ENCODE data around the gene HOXB5.

Gene HOXB5

DNA sequence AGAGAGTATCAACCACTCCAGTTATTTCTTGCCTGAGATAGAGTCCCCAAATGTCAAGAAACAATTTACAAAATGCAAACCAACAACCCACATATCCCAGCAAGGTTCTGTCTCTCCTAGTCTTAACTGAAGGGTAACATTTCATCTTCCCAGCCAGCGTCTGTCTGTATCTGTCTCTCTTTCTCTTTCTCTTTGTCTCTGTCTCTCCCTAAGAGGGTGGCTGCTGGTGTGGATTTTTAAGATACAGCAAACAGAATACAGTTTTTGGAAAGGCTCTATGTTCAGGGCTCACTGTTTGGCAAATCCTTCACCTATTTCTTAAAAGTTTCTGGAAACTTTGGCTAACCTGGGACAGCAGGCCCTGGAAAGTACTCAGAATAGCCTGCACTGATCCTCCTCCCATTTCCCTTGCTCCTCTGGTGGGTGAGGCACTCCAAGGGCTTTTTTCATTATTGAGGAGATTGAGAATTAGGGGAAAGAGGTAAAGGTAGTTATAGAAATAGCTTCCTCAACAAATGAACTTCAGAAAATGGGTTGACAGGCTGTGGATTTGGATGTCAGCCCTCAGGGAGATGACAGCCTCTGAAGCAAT is 21.7 kb downstream of the HOXB5 start:
- no peak for DNase-seq (ENCODE audit: low read depth)

DNA sequence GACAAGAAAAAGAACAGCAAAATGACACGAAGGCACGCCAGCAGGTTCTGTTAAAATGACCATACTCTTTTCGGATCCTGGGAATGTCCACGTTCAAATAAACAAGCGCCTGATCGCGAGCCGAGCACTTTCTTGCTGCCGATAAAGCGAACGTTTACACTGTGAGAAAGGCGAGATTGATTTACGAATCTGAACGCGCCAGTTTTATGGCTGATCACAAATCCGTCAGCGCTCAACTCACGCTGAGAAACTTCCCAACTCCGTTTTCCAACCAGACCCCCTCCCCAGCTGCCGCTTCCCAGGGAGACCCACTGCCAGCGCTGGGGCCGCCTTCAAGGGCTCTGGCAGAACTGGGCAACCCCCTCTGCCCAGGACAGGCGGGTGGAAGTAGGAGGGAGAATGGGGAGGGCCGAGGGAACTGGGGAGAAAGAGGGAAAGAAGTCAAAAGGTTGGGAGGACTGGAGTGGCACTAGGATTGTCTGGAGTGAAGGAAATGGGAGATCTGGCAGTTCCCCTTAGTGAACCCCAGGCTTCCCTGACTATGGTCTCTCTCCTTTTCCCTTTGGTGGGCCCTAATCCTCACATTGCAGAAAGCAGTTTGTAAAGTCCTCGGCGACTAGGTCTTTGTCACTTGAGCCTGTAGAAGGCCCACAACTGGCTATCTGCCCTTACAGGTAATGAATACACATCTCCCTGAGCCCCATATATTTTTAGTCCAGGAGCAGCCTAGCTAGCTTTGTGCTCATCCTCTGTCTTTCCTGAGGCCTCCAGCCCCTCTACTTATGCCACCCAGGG is 22.4 kb downstream of the HOXB5 start:
- DNase-seq (ENCODE audit: low read depth), result no peak

DNA sequence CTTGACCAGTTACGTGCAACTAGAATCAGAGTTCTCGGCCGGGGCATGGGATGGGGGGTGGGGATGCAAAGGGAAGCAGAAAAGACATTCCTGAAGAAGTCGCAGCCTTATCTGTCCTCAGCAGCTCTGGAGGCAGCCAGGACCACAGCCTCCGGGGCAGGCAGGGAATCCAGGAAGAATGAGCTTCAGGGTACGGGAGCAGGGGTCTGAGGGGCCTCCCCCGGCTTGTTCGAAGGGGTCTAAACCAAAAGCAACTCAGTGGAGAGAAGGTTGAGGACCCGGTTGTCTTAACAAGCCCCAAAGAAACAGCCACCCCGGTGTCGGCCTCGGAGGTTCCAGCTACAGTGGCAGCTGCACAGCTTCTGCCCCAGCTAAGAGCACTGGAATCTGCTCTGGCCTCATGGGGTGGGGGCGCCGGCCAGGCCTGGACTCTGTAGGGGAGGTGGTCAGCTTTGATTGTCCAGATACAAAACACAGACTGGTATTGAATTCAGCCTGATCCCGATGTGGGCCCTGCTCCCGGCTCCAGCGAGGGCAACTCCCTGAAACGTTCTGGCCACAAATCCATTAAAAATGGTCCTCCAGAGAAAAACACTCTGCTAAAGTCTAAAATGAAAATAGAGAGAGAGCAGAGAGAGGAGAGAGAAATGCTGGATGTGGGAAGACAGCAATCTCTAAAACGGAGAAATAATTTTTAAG is 23.1 kb downstream of the HOXB5 start:
- DNase-seq (ENCODE audit: low read depth), result no peak

DNA sequence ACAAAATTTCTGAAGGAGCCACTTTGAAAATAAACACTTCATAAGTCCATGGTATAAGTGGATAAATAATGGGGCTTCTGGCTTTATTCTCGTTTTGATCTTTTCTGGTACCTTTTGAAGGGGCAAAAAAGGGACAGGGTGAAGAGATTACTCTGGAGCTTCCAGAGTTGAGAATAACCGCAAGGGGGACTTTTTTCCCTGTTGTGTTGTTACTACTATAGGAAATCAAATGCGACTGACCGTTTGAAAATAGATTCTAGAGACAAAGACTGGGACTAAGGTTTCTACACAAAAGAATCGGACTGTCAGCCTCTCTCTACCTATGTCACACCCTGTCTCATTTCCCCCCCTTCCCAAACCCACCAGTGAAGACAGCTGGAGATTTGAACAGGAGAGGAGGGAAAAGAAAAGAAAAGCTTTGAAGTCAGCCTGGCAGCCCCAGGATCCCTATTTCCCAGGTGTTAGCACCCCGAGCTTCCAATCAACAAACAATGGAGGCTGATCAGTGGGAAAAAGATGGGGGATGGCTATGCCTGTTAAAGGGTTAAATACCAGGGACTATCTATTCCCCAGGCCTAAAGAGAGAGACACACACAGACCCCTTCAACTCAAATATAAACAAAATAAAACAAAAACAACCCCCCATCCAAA is 23.8 kb downstream of the HOXB5 start:
- no peak for DNase-seq (ENCODE audit: low read depth)

DNA sequence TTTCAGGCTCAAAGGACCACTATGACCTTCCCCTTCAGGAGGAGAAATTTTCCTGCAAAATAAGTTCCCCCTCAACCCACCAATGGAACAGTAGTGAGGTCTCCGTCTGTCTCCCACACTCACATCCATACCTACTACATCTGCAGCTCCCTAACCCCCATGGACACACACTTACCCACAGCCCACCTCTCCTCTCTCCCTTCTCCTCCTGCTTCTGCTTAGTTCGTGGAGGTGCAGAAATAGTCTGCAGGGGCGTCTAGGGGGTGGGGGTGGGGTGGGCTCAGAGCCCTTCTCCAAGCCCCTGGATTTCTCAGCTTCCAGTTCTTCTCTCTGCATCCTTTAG is 24.4 kb downstream of the HOXB5 start:
- no peak for DNase-seq (ENCODE audit: low read depth)

DNA sequence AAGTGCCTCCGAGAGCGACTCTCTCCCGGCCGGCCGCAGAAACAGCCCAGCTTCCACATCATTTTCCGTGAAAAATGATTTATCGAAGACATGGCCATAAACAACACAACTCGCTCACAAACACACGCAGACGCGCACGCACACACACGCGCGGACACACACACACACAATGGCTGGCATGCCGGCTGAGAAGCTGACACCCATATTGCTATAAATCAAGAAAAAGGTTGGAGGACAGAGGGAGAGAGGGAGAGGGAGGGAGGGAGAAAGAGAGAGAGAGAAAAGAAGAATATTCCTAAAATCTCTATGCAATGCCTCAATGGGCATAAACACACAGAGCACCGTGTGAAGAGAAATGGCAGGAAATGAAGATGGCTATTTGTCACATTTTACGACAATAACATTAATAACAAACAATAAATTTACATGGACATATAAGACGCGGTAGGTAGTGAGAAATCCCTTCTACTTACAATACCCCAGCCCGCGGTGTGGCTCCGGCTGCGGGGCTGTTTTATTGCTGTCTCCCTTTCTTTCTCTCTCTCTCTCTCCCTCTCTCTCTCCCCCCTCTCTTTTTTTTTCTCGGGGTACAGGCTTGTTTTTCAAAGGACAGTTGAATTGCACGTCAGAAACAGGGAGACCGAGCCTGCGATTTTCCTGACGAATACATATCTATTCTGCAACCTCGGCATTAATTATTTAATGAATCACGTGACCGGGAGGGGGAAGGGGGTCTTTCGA is 24.9 kb downstream of the HOXB5 start:
- no peak for DNase-seq (ENCODE audit: low read depth)

DNA sequence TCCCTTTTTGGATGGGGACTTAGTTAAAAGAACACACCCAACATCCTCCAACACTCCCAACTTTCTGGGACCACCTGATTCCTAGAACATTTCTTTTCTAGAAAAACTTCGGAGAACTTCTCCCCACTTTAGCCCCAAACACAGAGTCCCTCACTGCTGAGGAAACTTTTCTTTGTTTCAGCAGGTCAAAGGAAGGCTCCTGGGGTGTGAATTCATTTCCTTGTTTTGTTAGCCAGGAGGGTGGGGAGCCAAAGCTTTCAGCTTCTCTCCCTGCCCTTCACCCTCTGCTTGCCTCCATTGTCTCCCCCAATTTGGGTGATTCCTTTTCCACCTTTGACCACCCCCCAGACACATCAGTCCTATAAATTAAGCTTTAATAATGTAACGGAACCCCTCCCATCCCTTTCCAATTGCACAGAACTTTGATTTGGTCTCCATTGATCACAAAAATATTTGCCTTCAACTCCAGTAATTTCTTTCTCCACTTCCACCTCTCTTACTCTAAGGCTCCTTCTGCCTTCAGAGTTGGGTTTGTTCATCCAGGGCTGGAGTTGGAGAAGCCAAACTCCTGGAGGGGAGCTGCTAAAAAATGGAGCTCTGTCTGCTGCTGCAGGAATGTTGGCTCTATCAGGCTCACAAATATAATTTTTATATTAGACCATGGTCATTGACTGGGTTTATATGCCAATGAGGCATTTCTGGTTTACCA is 25.8 kb downstream of the HOXB5 start:
- DNase-seq (ENCODE audit: low read depth), result no peak

DNA sequence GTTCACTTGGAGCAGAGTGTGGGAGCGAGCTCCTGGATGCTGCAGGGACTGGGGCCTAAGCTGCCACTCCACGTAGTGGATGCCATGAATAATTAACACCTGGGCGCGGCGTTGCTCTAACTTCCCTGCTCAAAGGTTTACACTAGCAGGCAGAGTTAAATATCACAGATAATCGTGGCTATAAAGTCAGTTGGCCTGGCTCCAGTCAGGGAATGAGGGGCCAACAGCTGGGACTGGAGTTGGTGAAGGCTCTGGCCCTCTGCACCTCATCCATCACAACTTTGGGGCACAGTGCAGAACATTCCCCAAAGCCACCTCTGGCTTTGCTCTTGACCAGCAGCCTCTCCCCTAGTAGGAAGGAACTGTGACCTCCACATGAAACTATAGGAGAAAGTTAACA is 26.4 kb downstream of the HOXB5 start:
- no peak for DNase-seq (ENCODE audit: low read depth)

DNA sequence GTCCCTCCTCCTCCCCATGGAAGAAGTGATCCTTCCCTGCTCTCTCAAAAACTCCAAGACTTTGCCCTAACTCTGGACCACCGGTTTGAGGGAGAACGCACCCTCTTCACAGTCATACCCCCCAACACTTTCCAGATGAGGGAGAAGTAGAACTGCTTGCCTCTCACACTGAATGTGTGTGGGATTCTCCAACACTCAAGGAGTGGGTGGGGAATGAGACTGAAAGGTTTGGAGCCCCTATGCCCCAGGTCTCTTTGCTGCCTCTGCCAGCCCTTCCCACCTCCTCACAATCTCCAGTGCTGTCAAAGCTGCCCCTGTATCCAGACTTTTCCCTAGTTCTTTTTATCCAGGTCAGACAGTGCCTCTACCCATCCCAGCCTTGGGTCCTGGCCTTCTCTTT is 26.9 kb downstream of the HOXB5 start:
- DNase-seq (ENCODE audit: low read depth), result no peak

DNA sequence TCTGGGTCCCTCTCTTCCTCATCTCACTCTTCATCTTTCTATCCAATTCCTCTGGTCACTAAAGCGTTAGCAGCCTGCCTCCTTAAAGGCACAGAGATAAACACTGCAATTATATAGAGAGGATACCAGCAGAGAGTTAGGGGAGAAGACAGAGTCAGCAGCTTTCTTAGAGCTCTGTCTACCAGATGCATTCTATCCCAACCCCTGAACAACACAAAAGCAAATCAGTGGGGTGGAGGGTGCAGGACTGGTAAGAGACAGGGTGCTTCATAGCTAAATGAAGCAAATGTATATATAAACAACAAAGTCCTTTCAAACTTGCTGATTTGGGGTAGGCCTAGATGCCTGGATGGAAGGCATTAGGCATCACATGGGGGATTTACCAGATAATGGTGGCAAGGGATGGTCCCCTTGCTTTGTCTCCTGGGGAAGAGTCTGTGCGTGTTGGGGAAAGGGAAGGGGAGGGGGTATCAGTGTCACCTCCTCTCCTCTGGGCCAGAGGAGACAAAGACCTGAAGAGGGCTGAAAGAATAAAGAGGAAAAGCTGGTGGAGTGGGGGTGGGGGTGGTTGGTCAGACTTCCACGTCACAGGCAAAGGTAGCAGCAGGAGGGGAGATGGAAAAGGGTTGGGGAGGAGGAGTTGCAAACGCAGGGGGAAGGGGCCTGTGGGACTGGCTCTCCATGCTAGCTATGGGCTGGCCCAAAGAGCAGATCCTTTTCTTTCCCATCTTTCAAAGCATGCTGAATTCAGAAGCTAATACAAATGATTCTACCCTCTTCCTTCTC is 27.5 kb downstream of the HOXB5 start:
- DNase-seq (ENCODE audit: low read depth), result no peak

DNA sequence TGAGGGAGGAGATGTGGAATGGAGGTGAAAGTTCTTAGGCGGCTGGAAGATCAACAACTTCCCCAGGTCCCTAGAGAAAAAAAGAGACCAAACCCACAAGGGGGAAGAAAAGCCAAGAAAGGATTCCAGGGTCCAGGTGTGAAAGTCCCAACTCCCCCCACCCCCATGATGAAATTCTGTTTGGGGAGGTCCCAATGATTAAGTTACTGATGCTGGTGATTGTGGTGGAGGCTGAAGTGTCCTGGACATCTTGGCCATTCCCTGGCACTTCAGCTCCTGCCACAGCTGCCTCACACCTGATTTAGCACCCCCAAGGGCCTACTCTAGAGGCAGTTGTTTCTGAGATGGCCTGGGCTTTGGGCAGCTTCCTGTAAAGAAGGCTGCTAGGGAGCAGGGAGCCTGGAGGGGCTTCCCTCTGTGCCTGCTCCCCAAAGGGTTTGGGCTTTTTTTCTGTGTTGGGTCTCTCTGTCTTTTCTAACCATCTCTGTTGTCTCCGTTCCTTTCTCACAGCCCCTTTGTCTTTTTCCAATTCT is 28.5 kb downstream of the HOXB5 start:
- no peak for DNase-seq (ENCODE audit: low read depth)

DNA sequence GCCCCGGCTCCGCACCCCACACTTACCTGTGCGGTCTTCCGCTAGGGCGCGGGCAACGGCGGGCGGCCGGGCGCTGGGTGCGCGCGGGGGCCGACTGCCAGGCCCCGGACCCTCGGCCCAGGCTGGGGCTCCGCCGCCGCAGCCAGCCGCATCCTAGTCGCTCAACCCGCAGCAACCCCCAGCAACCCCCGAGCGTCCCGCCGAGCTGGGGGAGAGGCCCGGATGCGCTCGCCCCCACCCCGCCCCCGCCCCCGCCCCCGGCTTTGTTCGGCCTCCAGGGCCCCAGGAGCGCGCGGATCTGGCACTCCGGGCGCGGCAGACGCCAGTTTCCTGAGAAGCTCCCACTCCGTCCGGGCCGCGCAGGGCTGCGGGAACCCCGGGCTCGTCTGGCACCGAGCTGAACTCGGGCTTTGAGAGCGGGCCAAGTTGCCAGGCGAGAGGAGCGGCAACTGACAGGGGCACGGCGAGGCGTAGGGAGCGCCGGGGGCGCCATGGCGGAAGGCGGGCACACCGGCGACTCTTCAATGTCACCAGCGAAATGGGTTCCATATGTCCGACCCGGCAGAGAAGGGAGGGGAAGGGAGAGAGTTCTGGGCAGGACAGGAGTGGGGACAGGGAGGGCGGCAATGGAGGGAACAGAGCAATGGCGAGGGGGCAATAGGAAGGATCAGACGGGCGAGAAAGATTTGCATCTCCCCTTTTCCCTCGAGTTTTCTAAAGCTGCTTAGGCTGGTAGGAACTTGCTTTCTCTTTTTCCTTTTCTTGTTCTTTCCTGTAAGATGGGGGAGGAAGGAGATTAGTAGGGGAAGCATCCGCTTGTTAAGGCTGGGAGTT is 29.2 kb downstream of the HOXB5 start:
- no peak for DNase-seq (ENCODE audit: low read depth)

DNA sequence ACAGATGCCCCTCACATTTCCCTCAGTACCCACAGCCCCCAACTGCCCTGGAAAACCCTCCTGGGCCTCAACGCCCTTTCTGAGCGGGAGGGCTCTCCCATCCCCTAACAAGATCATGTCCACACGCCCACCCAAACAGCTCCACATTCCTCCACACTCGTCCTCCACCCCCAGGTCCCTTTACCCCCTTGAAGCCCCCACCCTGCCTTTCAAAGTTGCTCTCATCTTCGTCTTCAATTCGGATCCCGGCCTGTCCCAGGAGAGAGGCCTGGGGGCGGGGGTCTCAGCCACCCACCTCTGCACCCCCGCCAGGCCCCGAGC is 29.8 kb downstream of the HOXB5 start:
- DNase-seq (ENCODE audit: low read depth), result no peak

DNA sequence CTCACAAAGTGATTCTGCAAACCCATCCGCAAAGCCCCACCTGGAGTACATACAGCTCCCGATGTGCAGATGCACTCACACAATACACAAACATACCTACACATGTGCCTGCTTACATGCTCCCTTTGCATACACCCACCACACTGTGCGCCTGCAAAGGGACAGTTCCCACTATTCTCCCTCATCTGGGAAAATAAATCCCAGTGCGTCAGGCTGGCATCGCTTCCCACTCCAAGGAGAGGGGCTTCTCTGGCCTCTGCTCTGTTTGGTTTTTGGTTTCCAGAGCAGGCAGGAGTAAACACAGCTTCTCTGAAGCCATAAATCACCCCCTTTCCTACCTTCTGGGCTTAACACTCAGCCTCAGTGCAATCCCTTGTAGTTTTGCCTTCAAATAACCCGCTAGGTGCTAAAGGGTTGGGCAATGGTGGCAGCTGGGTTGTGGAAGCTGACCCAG is 30.2 kb downstream of the HOXB5 start:
- no peak for DNase-seq (ENCODE audit: low read depth)

DNA sequence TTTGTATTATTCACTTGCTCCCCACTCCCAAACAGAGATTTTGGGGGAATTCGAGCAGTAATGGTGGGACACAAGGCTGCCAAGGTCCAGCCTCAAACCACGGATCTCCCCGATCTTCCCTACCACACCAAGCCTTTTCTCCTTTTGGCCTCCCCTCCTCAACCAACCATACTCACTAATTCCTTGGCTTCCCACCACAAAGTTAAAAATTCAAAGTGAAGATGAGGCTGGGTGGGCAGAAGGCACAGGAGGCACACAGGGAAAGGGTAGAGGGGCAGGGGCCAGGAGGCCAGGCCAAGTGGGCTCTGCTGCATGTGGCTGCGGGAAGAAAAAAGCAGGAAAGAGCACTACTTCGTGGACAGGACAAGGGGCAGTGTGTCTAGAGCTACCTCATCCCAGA is 30.6 kb downstream of the HOXB5 start:
- DNase-seq (ENCODE audit: low read depth), result no peak

DNA sequence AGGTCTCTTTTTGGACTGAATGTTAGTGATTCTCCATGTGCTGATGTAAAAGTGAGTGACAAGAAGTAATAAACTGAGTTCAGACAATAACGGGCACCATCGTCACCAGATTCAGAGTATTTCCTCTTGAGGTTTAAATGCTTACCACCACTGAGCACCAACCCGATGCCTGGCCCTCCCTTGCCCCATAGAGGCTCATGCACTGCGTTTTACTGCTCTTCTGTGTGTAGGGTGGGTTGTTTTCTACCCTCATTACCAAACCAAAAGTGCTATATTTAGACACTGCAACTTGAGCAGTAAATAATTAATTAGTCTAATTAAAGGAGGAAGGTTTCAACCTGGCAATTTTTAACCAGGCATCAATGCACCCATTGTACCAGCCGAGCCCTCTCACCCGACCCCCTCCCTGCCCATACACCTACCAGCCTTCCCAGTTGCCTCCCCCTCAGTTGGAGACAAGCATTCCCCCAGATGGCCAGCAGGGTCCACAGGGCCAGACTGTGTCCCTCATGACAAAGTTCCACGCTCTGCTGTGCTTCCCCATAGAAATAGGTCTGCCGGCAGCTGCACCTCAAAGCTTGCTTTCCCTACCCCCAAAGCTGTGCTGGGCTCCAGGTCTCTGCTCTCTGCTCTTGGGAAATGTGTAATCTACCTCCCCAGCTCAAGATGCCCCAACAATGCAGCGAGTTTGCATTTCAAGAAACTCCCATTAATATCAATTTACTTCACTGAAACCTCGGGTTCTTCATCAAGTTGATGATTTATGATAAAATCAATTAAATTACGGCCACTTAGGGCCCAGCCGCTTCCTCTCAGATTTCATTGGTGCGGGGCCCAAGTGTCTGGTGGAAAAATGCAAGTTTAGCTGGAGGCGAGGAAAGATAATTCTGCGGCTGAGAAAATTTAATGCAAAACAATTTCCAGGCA is 31.4 kb downstream of the HOXB5 start:
- DNase-seq (ENCODE audit: low read depth), result no peak

DNA sequence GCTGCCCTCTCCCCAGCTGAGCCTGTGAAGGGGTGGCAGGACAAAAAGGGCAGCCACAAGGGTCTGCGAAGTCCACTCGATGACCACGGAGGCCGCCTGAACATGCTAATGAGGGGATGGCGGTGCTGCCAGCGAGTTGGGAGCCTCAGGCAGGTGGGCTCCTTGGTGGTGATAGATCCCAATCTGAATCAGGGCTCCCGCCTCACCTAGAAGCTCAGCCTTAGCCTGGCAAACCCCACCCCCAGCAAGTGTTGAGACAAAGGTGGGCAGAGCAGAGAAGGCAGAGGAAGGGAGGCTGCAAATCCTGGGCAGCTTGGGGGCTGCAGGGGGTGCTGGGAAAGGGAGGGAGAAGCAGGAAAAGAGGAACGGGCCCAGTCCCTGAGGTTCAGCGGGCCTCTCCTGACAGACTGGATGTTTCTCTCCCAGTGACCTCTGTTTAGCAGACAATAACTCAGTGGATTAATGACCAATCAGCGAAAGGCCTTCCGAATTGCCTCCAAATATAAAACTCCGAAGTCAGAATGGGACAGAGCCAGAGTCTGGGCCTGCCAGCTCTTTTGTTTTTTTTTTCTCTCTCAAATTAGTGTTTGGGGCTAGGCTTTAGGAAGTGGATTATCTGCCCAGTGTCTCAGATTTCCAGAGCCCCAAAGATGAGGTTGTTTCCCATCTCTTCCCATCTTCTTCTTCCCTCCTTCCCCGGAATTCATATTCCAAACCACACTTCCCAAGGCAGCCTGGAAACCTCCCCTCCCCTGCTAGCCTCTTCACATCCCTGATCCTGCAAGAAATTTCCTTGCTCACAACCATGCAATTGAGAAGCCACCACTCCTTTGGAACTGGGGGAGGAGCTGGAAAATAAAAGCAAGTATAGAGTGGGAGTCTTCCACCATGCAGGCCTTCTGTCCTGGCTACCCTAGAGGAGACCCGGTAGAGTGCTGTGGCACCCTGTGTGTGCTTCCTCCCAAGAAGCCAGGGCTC is 33.5 kb downstream of the HOXB5 start:
- DNase-seq (ENCODE audit: low read depth), result no peak
